ENCODE results near the gene NCDN.

The NCDN gene

DNA sequence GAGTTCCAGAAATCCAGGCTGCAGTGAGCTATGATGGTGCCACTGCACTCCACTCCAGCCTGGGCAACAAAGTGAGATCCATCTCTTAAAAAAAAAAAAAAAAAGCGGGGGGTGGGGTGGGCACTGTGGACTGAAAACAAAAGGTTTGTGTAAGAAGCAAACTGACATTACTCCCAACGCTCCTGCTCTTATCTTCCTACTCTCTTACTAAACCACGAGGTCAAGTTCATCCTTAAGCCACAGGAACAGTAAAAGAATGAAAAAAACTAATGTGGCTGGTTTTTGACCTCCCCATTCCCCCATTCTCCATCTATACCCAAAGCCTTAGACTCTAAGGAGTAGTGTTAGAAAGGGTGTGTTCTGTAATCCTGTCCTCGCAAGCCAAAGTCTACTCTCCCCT, 46.3 kb downstream of the NCDN start:
- TF ChIP-seq, protein P1, sequence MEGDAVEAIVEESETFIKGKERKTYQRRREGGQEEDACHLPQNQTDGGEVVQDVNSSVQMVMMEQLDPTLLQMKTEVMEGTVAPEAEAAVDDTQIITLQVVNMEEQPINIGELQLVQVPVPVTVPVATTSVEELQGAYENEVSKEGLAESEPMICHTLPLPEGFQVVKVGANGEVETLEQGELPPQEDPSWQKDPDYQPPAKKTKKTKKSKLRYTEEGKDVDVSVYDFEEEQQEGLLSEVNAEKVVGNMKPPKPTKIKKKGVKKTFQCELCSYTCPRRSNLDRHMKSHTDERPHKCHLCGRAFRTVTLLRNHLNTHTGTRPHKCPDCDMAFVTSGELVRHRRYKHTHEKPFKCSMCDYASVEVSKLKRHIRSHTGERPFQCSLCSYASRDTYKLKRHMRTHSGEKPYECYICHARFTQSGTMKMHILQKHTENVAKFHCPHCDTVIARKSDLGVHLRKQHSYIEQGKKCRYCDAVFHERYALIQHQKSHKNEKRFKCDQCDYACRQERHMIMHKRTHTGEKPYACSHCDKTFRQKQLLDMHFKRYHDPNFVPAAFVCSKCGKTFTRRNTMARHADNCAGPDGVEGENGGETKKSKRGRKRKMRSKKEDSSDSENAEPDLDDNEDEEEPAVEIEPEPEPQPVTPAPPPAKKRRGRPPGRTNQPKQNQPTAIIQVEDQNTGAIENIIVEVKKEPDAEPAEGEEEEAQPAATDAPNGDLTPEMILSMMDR (conservative IDR thresholded peaks at IDR 0.05; ENCODE audit: low read depth, low read length) = no peak
- no peak for DNase-seq (ENCODE audit: low read depth)
- no peak overlapping the region for H3K4me3 ChIP-seq (ENCODE audit: low read length)

DNA sequence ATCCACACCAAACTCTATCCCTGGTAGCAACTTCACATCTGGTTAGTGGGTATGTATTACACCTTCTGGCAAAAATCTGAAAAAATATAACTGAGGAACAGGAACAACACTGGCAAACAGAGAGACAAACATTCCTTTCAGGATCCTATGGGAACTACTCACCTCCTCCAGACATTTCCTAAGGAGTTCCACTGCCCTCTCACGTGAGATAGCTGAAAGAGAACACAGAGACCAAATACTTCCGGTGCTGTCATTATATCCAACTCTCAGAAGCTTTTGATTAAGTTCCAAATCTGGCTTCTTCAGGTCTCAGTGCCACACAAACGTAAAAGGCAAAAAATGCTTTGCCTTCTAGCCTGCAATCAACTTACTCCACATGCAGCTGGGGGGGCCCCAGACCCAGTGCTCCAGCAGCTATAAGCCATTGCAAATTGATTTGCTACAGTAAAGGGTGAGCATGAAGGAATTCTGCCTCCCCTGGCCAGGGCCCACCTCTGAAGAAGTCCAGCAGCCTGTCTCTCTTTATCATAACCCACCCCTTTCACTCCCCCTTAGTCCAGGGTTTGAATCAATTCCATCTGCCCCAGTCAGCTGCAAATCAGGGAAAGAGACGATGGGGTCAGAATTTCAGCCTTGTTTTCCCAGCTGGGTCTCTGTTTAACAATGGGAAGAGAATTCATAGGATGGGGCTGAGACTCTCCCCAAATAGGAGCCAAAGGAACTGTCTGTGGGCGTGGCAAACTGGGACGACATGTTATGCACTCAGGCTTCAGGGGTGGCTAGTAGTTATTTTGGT, 47.7 kb downstream of the NCDN start:
- TF ChIP-seq, protein P1 (conservative IDR thresholded peaks at IDR 0.05; ENCODE audit: low read depth, low read length) = no peak
- H3K4me3 ChIP-seq (ENCODE audit: low read length) = no peak overlapping the region
- no peak for DNase-seq (ENCODE audit: low read depth)

DNA sequence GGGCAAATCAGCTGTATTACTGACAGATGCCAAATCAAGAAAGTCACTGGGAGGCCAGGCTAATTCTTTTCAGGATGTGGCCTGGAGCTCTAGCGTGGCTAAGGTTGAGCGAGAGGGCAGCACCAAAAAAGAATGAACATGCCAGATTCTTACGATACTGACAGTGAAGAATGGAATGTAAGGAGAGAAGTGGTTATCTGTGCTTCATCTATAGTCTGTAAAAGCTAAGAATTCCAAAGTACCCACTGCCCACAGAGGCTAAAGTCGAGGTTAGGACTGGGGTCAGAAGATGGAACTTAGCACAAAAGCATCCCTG, 48.2 kb downstream of the NCDN start:
- TF ChIP-seq, protein P1 (conservative IDR thresholded peaks at IDR 0.05; ENCODE audit: low read depth, low read length) = no peak
- H3K4me3 ChIP-seq (ENCODE audit: low read length) = no peak overlapping the region
- no peak for DNase-seq (ENCODE audit: low read depth)

DNA sequence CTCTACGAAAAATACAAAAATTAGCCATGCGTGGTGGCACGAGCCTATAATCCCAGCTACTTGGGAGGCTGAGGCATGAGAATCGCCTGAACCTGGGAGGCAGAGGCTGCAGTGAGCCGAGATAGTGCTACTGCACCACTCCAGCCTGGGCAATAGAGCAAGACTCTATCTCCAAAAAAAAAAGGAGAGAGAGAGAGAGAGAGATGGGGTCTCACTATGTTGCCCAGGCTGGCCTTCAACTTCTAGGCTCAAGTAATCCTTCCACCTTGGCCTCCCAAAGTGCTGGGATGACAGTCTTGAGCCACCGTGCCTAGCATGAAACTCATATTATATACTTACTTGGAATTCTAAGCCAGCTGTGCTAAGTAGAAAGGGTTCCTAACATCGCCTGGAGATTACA, 54.1 kb downstream of the NCDN start:
- DNase-seq (ENCODE audit: low read depth) = no peak
- TF ChIP-seq, protein P1 (conservative IDR thresholded peaks at IDR 0.05; ENCODE audit: low read depth, low read length) = no peak
- no peak overlapping the region for H3K4me3 ChIP-seq (ENCODE audit: low read length)

DNA sequence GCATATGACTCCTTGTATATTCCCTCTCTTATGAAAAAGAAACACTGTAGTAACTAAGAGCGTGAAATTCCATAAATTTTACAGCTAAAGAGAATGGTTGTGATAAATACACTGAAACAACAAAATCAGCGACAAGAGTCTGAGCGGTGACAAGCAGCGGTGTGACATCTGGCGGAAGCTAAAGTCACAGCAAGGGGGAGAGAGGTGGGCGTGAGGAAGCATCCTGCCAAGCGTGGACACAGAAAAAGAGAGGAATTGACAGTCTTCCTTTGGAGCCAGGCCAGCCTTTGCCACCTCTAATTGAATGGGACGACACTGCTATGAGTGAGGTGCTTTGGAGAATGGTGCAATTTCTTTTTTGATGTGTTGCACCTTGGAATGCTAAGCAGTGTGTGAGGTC, 57.8 kb downstream of the NCDN start:
- H3K4me3 ChIP-seq (ENCODE audit: low read length) = no peak overlapping the region
- TF ChIP-seq, protein P1 (conservative IDR thresholded peaks at IDR 0.05; ENCODE audit: low read depth, low read length) = no peak
- no peak for DNase-seq (ENCODE audit: low read depth)
